ENCODE data around the gene ZIC4.

ZIC4 gene

DNA sequence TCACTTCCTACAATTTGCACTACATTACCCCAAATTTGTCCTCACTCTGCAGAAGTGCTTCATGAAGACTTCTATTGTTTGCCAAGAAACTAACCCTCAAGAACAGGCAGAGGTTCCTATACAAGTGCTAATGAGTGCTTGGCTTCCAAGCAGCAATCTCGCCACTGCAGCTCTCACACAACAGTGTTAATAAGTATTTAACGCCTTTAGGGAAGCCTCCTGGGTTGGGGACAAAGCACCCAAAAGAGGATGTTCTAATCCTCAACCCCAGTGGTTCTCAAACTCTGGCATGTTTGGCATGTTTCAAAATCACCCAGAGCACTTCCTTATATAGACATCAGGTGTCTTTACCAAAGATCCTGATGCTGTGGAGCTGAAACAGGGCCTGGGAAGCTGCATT, 64.6 kb downstream of the ZIC4 start:
- no peak for DNase-seq

DNA sequence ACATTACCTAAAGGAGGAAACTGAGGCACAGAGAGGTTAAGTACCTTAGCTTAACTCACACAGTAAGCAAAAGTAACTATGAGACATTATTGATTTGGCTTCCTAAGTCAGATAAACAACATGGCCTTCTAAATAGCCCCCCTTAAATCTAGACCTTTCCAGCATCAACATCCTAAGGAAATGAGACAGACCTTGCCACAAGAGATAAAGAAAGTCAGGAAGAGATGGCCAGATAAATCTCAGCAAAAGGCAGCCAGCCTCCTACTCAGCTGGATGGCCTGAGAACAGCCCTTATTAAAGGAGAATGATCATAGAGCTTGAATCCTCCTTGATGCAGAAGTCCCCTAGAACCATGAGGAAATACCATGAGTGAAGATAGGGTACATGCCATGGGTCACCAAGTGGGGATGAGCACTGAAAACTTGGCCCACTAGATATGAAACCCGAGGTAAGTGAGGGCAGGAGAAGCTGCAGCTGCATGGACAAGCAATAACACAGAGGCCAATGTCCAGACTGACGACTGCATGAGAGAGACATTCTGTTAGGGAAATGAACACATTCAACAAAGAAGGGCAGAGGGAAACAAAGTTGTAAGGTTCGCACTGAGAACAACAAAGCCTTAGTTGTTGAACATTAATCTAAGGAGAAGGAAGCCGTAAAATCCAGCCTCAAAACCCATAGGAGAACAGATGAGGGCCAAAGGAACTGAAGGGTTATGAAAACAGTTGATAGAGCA, 69.6 kb downstream of the ZIC4 start:
- DNase-seq = no peak

Data from activated CD4-positive, alpha-beta T cell treated with anti-CD3 and anti-CD28 coated beads for 48 hours (primary cell).